NK-92 (cell line): ENCODE results near the gene EXOC2.

ENCODE experiments used
- DNase-seq: peaks from one replicate; lab custom pipeline; 2025; ENCODE audit not compliant: unreplicated experiment; lab: John Stamatoyannopoulos, UW

Gene EXOC2

DNA sequence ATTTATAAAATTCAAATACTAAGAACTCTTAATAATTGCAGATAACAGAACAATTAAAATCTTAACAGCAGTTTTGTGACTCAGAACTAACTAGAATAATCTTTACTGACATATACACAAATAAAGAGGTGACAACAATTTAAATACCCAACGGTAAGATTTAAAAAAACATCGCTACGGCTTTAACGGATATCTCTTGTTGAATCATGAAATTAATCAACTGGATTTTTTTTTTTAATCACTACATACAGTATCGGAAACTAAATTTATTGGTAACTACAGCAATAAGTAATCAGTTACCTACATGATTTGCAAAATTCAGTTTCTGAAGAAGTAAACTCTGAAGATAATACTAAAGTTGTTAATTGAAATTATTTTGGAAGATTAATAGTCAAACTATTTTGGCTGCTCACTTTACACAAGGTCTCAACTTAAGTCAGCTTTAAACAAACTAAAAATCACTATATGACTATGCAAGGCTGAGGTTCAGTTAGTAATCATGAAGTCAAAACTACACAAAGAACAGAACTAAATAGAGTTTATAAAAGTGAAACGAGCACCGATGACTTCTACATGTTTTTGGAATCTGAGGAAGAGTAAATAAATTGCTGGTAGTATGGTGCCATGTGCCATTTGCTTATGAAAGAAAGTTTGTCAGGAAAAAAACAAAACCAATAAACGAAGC, 164.8 kb downstream of the EXOC2 start:
- no peak for DNase-seq

- DNase-seq: no peak
These were observed 168.1 kb downstream of the EXOC2 start for GRCh38 chr6:524803-525202.

GRCh38 chr6:520820-521219, 172.1 kb downstream of the EXOC2 start:
- DNase-seq: no peak

- DNase-seq: no peak
These were observed 174.7 kb downstream of the EXOC2 start for GRCh38 chr6:518218-518617.

DNA sequence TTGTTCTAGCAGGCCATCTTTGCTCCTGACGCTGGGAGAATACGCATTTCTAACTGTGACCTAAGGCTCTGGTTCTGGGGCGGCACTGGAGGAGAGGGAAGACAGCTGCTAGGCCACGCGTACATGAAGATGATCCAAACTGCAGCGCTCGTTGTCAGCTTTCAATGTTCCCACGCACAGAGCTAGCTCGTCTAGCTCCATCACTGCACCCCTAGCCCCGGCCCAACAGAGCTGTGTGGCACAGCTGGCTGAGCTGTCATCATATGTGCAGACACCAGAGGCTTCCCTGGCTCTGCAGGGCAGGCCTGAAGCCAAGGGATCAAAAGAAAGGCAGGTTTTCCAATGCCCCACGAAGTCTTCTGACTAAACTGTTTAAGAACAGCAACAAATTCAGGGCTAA, 176.7 kb downstream of the EXOC2 start:
- no peak for DNase-seq

DNA sequence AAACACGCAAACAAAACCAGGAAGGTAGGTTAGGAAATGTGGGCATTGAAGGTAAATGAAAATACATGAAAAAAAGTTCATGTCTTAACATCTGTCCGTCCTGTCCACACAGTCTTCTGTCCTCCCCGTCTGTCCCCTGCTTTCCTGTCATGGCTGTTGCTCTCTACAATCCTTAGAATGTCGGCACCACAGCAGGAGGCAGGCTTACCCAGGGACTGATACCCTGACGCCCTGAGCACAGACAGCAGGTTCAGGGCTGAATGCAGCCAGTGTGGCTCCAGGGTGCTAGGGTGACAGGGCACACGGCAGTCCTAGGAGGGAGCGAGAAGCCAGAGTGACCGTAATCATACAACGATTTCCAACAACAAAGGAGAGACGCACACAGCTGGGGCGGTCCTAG, 177.7 kb downstream of the EXOC2 start:
- no peak for DNase-seq

DNA sequence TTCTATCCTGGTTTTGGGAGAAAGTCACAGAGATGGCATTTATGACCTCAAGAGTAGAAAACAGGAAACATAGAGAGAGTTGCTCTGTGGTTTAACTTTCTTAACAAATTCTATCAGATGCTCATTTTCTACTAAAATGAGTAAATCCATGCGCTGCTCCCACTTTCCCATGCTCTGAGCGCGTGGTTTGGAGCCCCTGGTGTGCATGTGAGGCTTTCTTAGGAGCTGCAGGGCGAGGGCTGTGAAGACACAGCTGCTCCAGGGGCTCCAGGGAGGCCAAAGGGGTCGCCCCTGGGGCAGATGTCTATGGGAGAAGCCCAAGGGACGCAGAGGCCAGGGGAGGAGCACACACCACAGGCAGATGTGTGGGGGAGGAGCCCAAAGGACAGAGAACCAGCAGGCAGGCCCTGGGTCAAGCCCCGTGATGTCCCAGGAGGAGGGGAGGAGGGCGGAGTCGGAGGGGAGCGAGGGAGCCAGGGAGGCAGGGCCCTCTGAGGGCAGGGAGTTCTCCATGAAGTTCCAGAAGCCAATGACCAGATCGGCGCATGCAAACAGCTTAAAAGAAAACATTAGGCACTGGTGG, 178.5 kb downstream of the EXOC2 start:
- DNase-seq: no peak

- DNase-seq: no peak
These were observed 179.0 kb downstream of the EXOC2 start for GRCh38 chr6:513961-514360.

DNA sequence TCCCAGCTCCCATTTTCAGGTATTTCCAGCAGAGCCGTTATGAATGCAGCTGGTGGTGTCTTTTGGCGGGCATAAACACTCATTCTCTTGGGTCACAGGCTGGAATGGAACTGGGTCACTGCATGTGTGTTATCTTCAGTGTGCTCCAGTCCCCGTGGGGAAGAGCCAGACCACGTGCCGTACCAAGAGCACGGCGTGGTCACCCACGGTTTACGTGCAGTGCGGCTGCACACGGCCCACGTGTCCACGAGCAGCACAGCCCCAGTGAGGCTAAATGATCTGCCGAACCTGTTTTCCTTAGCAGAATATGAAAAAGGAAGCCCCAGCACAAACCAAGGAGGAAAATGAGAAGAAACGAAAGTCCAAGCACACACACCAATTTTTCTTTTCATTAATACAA, 179.9 kb downstream of the EXOC2 start:
- DNase-seq: no peak

DNA sequence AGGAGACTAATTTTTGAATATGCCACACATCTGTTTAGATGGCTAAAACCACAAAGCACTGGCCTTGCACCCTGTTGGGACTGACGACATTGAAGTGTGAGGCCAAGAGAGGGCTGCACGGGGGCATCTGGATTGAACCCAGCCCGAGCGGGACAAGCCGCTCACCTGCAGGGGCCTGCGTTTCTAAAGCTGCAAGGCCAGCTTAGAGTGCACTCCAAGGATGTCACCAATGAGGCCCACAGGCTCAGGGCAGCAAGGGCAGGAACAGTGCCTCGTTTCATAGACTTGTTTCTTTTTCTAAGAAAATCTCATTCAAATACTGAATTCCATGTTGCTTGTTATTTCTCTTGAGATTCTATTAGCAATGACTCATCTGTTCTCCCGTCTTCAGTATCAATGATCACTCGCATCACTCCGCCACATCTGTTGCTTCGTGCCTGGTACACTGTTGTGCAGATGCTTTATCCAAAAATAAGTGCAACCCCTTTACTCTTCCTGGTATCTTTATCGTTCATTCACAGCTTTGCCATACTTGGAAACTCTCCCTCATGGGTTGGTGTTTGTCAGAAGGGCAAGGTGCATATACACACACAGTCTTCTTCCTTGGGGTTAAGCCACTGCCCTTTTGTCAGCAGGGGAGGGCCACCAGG, 181.3 kb downstream of the EXOC2 start:
- no peak for DNase-seq

DNA sequence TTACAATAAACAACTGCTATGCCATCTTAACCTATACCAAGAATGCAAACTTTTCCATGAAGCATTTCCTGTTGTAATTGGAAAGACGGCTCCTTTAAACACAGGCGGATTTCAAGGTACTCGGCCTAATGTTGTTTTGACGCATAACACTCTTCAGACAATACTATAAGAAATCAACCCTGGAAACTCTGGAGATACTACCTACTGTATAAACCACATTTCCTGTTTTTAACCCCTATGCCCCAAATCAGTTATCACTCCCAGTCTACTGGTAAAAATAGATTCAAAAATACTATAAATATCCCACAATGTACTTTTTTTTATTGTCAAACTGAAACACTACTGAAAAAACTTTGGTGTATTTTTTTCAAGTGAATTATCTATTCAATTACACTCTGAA, 183.3 kb downstream of the EXOC2 start:
- DNase-seq: no peak

GRCh38 chr6:508614-509013, 184.3 kb downstream of the EXOC2 start:
- DNase-seq: no peak

DNA sequence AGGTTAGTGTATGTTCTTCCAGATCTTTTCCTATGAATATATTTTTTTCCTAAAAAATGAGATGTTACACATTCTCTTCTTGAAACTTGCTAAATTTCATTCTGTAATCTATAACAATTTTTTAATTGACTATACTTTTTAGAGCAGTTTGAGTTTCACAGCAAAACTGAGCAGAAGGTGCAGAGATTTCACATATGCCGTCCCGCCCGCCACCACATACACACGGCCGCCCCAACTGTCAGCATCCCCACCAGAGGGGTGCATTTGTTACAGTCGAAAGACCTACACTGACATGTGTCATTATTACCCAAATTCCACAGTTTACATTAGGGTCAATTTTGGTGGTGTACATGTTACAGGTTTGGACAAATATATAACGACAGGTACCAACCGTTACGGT, 184.9 kb downstream of the EXOC2 start:
- DNase-seq: no peak

DNA sequence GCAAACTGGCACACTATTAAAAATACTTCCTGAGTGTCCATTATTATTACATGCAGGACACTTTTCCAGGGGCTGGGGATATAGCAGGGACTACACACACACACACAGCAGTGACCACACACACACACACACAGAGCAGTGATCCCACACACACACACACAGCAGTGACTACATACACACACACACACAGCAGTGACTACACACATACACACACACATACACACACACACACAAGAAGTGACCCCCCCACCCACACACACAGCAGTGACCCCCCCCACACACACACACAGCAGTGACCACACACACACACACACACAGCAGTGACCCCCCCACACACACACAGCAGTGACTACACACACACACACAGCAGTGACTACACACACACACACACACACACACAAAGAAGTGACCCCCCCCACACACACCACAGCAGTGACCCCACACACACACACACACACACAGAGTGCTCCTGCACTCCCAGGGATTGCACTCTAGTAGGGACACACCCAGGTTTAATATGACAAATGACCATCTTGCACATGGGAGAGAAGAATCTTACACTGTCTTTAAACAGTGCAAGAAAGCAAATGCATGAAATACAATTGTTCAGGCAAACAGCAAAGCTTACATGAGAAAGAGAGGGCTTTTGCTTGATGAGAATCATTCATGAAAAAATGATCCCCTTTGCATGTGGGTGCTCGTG, 185.9 kb downstream of the EXOC2 start:
- DNase-seq: no peak

- no peak for DNase-seq
These were observed 186.4 kb downstream of the EXOC2 start for GRCh38 chr6:506508-506907.

- DNase-seq: no peak
These were observed 187.6 kb downstream of the EXOC2 start for GRCh38 chr6:505374-505773.

DNA sequence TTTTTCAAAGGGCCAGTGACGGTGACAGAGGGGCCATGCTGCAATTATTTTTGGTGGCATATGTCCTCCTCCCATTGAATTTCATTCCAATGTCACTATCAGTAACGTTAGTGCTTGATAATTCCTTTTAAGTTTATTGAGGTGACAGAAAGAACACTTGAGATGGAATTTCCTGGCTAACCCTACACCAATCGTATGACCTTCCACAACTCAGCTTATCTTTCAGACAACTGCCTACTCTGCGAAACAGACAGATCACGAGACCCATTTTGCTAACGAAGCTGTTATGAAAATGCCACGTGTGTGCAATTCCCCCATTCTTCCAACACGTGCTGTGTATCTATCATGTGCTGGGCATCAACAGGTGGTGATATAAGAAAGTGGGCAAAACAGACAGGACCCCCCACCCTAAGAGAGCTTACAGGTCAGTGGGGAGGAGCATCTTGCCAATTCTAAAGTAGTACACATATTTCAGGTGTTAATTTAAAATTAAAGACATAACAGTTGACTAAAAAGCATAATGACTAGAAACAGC, 188.4 kb downstream of the EXOC2 start:
- no peak for DNase-seq

DNA sequence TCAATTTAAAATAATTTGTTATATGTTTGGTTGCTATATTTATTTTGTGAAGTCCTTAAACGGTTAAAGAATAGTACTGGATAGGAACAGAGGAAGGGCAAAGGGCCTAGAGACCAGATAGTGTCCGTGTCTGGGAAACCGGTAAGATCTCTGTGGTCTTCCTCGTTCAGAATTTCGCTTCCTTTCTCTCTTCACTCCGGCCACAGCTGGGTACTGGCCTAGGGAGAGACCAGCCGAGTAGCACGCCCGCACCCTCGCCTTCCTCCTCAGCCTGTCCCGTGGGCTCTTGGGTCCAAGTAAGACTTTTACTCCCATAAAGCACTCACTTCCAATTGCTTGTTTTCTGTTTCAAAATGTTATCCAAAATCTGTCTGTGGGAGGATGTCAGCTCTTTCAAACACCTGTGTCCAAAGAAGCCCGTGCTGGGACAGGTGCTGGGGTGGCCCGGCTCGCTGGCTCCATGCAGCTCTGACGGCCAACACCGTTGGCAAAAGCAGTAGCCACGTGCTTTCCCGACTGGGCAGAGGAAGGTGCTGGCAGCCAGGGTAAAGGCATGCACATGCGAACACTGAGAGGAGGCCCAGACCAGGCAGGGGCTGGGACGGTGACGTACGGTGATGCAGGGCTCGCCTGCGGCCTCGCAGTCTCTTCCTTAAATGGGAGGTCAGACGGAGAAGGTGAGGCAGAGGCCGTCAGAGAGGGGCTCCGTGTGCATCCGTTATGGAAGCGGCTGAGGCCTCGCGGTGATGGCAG, 189.2 kb downstream of the EXOC2 start:
- DNase-seq: no peak

DNA sequence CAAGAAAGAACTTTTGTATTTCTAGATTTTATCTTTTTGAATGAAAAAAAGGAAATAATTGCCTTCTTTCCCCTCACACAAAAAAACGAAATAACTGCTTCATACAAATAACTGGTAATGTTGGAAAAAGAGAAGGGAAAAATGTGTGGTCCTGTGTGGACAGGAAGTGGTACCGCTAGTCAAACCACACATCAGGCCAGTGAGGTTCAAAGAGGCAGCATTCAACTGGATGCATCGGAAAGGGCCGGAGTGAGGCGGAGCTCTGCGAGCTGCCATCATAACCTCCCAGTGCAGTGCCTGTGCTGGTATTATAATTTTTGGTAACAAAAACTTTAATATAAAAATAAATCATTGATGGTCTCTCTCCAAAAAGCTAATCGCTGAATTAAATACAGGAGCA, 190.2 kb downstream of the EXOC2 start:
- no peak for DNase-seq

DNA sequence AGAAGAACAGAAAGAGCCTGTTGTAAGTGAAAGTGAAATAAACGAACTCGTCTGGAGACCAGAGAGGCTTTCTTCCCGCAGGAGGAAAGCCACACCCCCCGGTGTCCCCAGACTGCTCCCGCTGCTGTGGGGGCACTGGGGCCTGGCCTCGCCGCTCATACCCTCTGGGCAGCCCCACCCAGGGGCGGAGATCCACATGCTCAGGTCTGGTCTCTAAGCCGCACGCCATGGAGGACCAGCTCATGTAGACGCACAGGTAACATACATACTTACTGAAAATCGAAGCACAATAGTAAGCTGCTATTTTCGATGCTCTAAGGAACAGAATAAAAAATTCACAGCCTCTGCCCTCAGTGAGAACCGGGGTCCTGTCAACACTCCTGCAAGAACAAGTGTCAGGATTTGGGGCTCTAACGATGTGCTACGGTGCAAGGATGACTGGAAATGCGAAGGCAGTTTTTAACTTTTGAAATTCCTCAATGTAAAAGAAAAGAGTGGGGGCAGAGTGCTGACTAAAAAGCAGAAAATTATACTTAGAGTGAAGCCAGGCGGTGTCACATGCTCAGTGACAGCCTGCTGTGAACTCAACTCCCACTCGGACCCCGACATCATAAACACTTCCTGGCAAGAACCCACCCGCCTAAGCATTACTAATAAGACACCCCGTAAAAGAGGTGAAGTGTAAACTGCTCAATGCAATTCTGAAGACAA, 190.9 kb downstream of the EXOC2 start:
- no peak for DNase-seq
